ENCODE data around the gene RAP1A. TPM values are rescaled to one million over a fixed set of nuclear protein-coding genes. Genes with fewer than 3 reads are reported as not detected.
A peak's percentile ranks its signal among the peaks of the same experiment; 100 is the strongest.

RAP1A gene
- total RNA-seq, 1 experiment from 2014 or later = 19.0 TPM

GRCh38 chr1:111654839-111655238 lies 35.2 kb downstream of the RAP1A start:
- no peak overlapping the region for H2AFZ ChIP-seq (ENCODE audit: low read length)
- no peak overlapping the region for H3K4me3 ChIP-seq (ENCODE audit: low read length)
- no peak for DNase-seq
- no peaks in the 10 kb centered on the region for H3K9me3 ChIP-seq (ENCODE audit: low read length)
- TF ChIP-seq CTCF (conservative IDR thresholded peaks at IDR 0.05; ENCODE audit: low read depth, low read length) (no peak), EZH2 (IDR thresholded peaks at IDR 0.05; ENCODE audit: low read length, unreplicated experiment) (no peak), EZH2phosphoT487 (IDR thresholded peaks at IDR 0.05; ENCODE audit: borderline replicate concordance, low read length) (no peak)
- CTCF ChIA-PET = interaction anchor here (0.7 kb wide), 1 partner anchor 36 kb away, joined by 3 read pairs; no protein-coding TSS in a partner anchor
- H3K4me2 ChIP-seq (ENCODE audit: low read length) = no peak overlapping the region
- POLR2A ChIA-PET (ENCODE audit: unreplicated experiment) = no interaction called here
- no TSS peak for BruUV-seq (replicated peaks)
- peaks cover 13% of the 10 kb centered on the region; the same call in 1 of the 2 replicates for H3K79me2 ChIP-seq (ENCODE audit: low read length)
- peaks cover 2% of the 10 kb centered on the region for H3K4me1 ChIP-seq (ENCODE audit: insufficient read depth, low read length)
- H3F3A ChIP-seq (ENCODE audit: low read length, unreplicated experiment) = no peaks in the 10 kb centered on the region
- H3K27me3 ChIP-seq (ENCODE audit: low read length) = no peaks in the 10 kb centered on the region
- no peaks in the 10 kb centered on the region for H3K9me2 ChIP-seq (replicated peaks; ENCODE audit: low read length)
- no peak overlapping the region for H3K27ac ChIP-seq (ENCODE audit: low read length)
- no peak overlapping the region for H3K9ac ChIP-seq (ENCODE audit: low read length)
- H3K36me3 ChIP-seq (ENCODE audit: low read depth, low read length) = no peaks in the 10 kb centered on the region
- ATAC-seq = no peak
- no peaks in the 10 kb centered on the region for H4K20me1 ChIP-seq (ENCODE audit: low read length)
- intact Hi-C loops (cut with micrococcal nuclease) = loop anchor here (5.0 kb wide), 2 partner anchors 98 to 112 kb away; no protein-coding TSS in a partner anchor

- no peaks in the 10 kb centered on the region for H3K9me3 ChIP-seq (ENCODE audit: low read length)
- H3K27me3 ChIP-seq (ENCODE audit: low read length) = no peaks in the 10 kb centered on the region
- TF ChIP-seq EZH2 (IDR thresholded peaks at IDR 0.05; ENCODE audit: low read length, unreplicated experiment) (no peak), CTCF (conservative IDR thresholded peaks at IDR 0.05; ENCODE audit: low read depth, low read length) (peak; percentile 87)
- no peak overlapping the region for H2AFZ ChIP-seq (ENCODE audit: low read length)
- no peaks in the 10 kb centered on the region for H4K20me1 ChIP-seq (ENCODE audit: low read length)
- ChIA-PET CTCF (no interaction called here), POLR2A (ENCODE audit: unreplicated experiment) (no interaction called here)
- intact Hi-C loops (cut with micrococcal nuclease) = loop anchor here (1.0 to 5.0 kb wide), 4 partner anchors 99 to 175 kb away; no protein-coding TSS in a partner anchor
- peaks cover 8% of the 10 kb centered on the region; the same call in 1 of the 2 replicates for H3K79me2 ChIP-seq (ENCODE audit: low read length)
- H3K9me2 ChIP-seq (replicated peaks; ENCODE audit: low read length) = no peaks in the 10 kb centered on the region
- H3K4me2 ChIP-seq (ENCODE audit: low read length) = no peak overlapping the region
- H3K4me1 ChIP-seq (ENCODE audit: insufficient read depth, low read length) = no peaks in the 10 kb centered on the region
- DNase-seq (peak; percentile 71), ATAC-seq (peak; percentile 45; the same call in 1 of the 2 replicates)
- no peak overlapping the region for H3K27ac ChIP-seq (ENCODE audit: low read length)
- no peaks in the 10 kb centered on the region for H3F3A ChIP-seq (ENCODE audit: low read length, unreplicated experiment)
- H3K36me3 ChIP-seq (ENCODE audit: low read depth, low read length) = no peaks in the 10 kb centered on the region
- BruUV-seq (replicated peaks) = no TSS peak
- H3K9ac ChIP-seq (ENCODE audit: low read length) = no peak overlapping the region
- H3K4me3 ChIP-seq (ENCODE audit: low read length) = no peak overlapping the region
Measured at GRCh38 chr1:111656086-111657017, 36.8 kb downstream of the RAP1A start.

Data from PC-3 (cell line).